H9 (cell line): ENCODE measurements around the gene COQ8B. TPM values are rescaled to one million over a fixed set of nuclear protein-coding genes. Genes with fewer than 3 reads are reported as not detected.
A peak's percentile ranks its signal among the peaks of the same experiment; 100 is the strongest.

Experiments
- DNase-seq: peaks from one replicate; pipeline ENCODE4 v3.0.0-alpha.2; 2017
- H2AFZ ChIP-seq: one replicate; pipeline ENCODE4 v1.6.1; 2013; ENCODE audit warnings: mild to moderate bottlenecking, low read length, control low read depth, moderate library complexity
- H2AK5ac ChIP-seq: 2 replicates; pipeline ENCODE4 v1.6.1; 2013; ENCODE audit warnings: low read length, control low read depth, mixed read lengths; ENCODE audit not compliant: insufficient read length
- H2BK120ac ChIP-seq: one replicate; pipeline ENCODE4 v1.6.1; 2013; ENCODE audit warnings: low read depth, mild to moderate bottlenecking, low read length, control low read depth, inconsistent platforms; ENCODE audit not compliant: poor library complexity, severe bottlenecking
- H2BK12ac ChIP-seq: 2 replicates; pipeline ENCODE4 v1.6.1; 2013; ENCODE audit warnings: low read length, control low read depth, mixed read lengths, low read depth; ENCODE audit not compliant: insufficient read length
- H2BK15ac ChIP-seq: 2 replicates; pipeline ENCODE4 v1.6.1; 2013; ENCODE audit warnings: low read depth, low read length, control low read depth
- H2BK20ac ChIP-seq: one replicate; pipeline ENCODE4 v1.6.1; 2013; ENCODE audit warnings: low read depth, mild to moderate bottlenecking, low read length, control low read depth, inconsistent platforms; ENCODE audit not compliant: poor library complexity, severe bottlenecking
- H2BK5ac ChIP-seq: 2 replicates; pipeline ENCODE4 v1.6.1; 2013; ENCODE audit warnings: low read length, control low read depth, mixed read lengths; ENCODE audit not compliant: insufficient read length
- H3K14ac ChIP-seq: 2 replicates; pipeline ENCODE4 v1.6.1; 2013; ENCODE audit warnings: low read length, control low read depth; ENCODE audit not compliant: insufficient read depth
- H3K18ac ChIP-seq: 2 replicates; pipeline ENCODE4 v1.6.1; 2013; ENCODE audit warnings: low read depth, mild to moderate bottlenecking, mixed read lengths, low read length, control low read depth; ENCODE audit not compliant: insufficient read length
- H3K23ac ChIP-seq: 2 replicates; pipeline ENCODE4 v1.6.1; 2013; ENCODE audit warnings: low read length, control low read depth, mixed read lengths, low read depth; ENCODE audit not compliant: insufficient read length
- H3K23me2 ChIP-seq: 2 replicates; pipeline ENCODE4 v1.6.1; 2013; ENCODE audit warnings: low read depth, mild to moderate bottlenecking, mixed read lengths, low read length, control low read depth; ENCODE audit not compliant: insufficient read length, poor library complexity, severe bottlenecking
- H3K27ac ChIP-seq: 2 replicates; pipeline ENCODE4 v1.5.1; 2013; ENCODE audit warnings: low read length, control low read depth, mixed read lengths, low read depth; ENCODE audit not compliant: insufficient read length
- H3K27me3 ChIP-seq: 2 replicates; pipeline ENCODE4 v1.6.1; 2013; ENCODE audit warnings: low read length, control low read depth, inconsistent platforms; ENCODE audit not compliant: insufficient read depth
- H3K4ac ChIP-seq: 2 replicates; pipeline ENCODE4 v1.6.1; 2013; ENCODE audit warnings: low read depth, mild to moderate bottlenecking, control low read depth, inconsistent platforms, low read length, moderate library complexity
- H3K4me1 ChIP-seq: 2 replicates; pipeline ENCODE4 v1.6.1; 2013; ENCODE audit warnings: low read length, control low read depth, inconsistent platforms; ENCODE audit not compliant: insufficient read depth
- H3K4me2 ChIP-seq: 2 replicates; pipeline ENCODE4 v1.6.1; 2013; ENCODE audit warnings: low read length, control low read depth, mixed read lengths; ENCODE audit not compliant: insufficient read length, insufficient read depth
- H3K56ac ChIP-seq: 2 replicates; pipeline ENCODE4 v1.6.1; 2013; ENCODE audit warnings: low read depth, mild to moderate bottlenecking, mixed read lengths, low read length, control low read depth; ENCODE audit not compliant: insufficient read length
- H3K79me1 ChIP-seq: 2 replicates; pipeline ENCODE4 v1.6.1; 2013; ENCODE audit warnings: low read depth, mild to moderate bottlenecking, moderate library complexity, low read length, control low read depth, inconsistent platforms; ENCODE audit not compliant: insufficient read depth, poor library complexity, severe bottlenecking
- H3K79me2 ChIP-seq: 2 replicates; pipeline ENCODE4 v1.6.1; 2013; ENCODE audit warnings: low read length, control low read depth, inconsistent platforms; ENCODE audit not compliant: insufficient read depth
- H3K9ac ChIP-seq: 2 replicates; pipeline ENCODE4 v1.6.1; 2013; ENCODE audit warnings: low read length, control low read depth, mixed read lengths; ENCODE audit not compliant: insufficient read length; ENCODE audit errors: extremely low read depth
- H3K9me3 ChIP-seq: one replicate; pipeline ENCODE4 v1.6.1; 2013; ENCODE audit warnings: low read depth, low read length, inconsistent platforms; ENCODE audit not compliant: control insufficient read depth
- H3T11ph ChIP-seq: one replicate; pipeline ENCODE4 v1.6.1; 2013; ENCODE audit warnings: mild to moderate bottlenecking, low read length, control low read depth, inconsistent platforms
- H4K20me1 ChIP-seq: one replicate; pipeline ENCODE4 v1.6.1; 2013; ENCODE audit not compliant: control insufficient read depth, insufficient read length, insufficient read depth
- H4K5ac ChIP-seq: 2 replicates; pipeline ENCODE4 v1.6.1; 2013; ENCODE audit warnings: low read depth, mild to moderate bottlenecking, mixed read lengths, low read length, control low read depth; ENCODE audit not compliant: insufficient read length
- H4K8ac ChIP-seq: replicated peaks from 2 replicates; pipeline ENCODE4 v1.6.1; 2013; ENCODE audit warnings: low read length, control low read depth, mixed read lengths, low read depth; ENCODE audit not compliant: insufficient read length
- H4K91ac ChIP-seq: 2 replicates; pipeline ENCODE4 v1.6.1; 2013; ENCODE audit warnings: low read depth, mild to moderate bottlenecking, moderate library complexity, mixed read lengths, low read length, control low read depth; ENCODE audit not compliant: insufficient read length
- H3K27ac Mint-ChIP-seq, 3 experiments: 2 replicates in 2 of 3; 3 replicates in 1 of 3; pipeline ENCODE4 v1.8.0; 2020 to 2021; ENCODE audit warnings: mixed read lengths in 3 of 3, mild to moderate bottlenecking in 1 of 3, moderate library complexity in 1 of 3
- H3K27me3 Mint-ChIP-seq: 2 replicates; pipeline ENCODE4 v1.8.0; 2021; ENCODE audit warnings: low read depth, mild to moderate bottlenecking, moderate library complexity, mixed read lengths
- H3K36me3 Mint-ChIP-seq, 3 experiments: 2 replicates in 2 of 3; 3 replicates in 1 of 3; pipeline ENCODE4 v1.8.0; 2020 to 2021; ENCODE audit warnings: low read depth in 3 of 3, mixed read lengths in 3 of 3; ENCODE audit not compliant: insufficient read depth in 1 of 3
- H3K4me1 Mint-ChIP-seq, 2 experiments: 2 replicates each; pipeline ENCODE4 v1.8.0; 2020; ENCODE audit warnings: mixed read lengths in 2 of 2
- H3K4me3 Mint-ChIP-seq, 2 experiments: 2 replicates in 1 of 2; 3 replicates in 1 of 2; pipeline ENCODE4 v1.8.0; 2020 to 2021; ENCODE audit warnings: mild to moderate bottlenecking in 2 of 2, mixed read lengths in 2 of 2, moderate library complexity in 1 of 2
- H3K9me3 Mint-ChIP-seq, 2 experiments: 2 replicates in 1 of 2; 3 replicates in 1 of 2; pipeline ENCODE4 v1.8.0; 2020; ENCODE audit warnings: mild to moderate bottlenecking in 2 of 2, mixed read lengths in 2 of 2, moderate library complexity in 1 of 2
- WGBS: extraction: QIAGEN DNeasy Blood & Tissue Kit; methylation state at CpG from one replicate; pipeline ENCODE4 v1.1.7; 2013; ENCODE audit warnings: missing lambda C conversion rate, low lambda C conversion rate, mixed read lengths; ENCODE audit not compliant: insufficient read length; ENCODE audit errors: extremely low coverage; 5-methylcytosine and 5-hydroxymethylcytosine counted together
- total RNA-seq: library from RNA; stranded (reverse); gene quantifications from 2 replicates; pipeline ENCODE4 v1.2.1, GENCODE V29; 2021
- TF ChIP-seq, protein P1 (sequence below): fragments of 200-600 bp; sonication (generic); conservative IDR thresholded peaks from 3 replicates; pipeline ENCODE4 v1.8.0; 2021; ENCODE audit warnings: antibody characterized with exemption, mild to moderate bottlenecking

The COQ8B gene
- total RNA-seq, 1 experiment from 2014 or later: 40.5 TPM

DNA sequence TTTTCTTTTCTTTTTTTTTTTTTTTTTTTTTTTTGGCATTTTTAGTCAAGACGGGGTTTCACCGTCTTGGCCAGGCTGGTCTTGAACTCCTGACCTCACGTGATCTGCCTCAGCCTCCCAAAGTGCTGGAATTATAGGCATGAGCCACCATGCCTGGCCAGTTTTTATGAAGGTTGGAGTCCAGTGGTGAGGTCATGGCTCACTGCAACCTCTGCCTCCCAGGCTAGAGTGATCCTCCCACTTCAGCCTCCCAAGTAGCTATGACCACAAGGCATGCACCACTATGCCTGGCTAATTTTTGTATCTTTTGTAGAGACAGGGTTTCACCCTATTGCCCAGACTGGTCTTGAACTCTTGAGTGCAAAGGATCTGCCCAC is 38.5 kb upstream of the COQ8B start:
- Histone ChIP-seq H4K20me1 (peaks cover 3% of the 10 kb centered on the region), H4K5ac (no peak overlapping the region), H3K4me1 (no peaks in the 10 kb centered on the region), H3K27me3 (no peaks in the 10 kb centered on the region; the same call in 1 of the 2 replicates), H3K79me1 (peaks cover 17% of the 10 kb centered on the region), H3K27ac (no peak overlapping the region), H3K4ac (no peak overlapping the region), H3K56ac (no peak overlapping the region), H3K23me2 (peaks cover under 1% of the 10 kb centered on the region), H3K9ac (no peak overlapping the region), H3T11ph (no peak overlapping the region), H2BK15ac (no peak overlapping the region), H2BK5ac (no peak overlapping the region), H3K79me2 (peaks cover 40% of the 10 kb centered on the region; the same call in 1 of the 2 replicates), H2BK20ac (no peak overlapping the region), H2AK5ac (no peak overlapping the region), H3K23ac (no peak overlapping the region), H3K14ac (no peak overlapping the region), H2AFZ (no peak overlapping the region), H2BK12ac (no peak overlapping the region), H4K8ac (no peak overlapping the region), H2BK120ac (no peak overlapping the region), H3K9me3 (no peaks in the 10 kb centered on the region), H3K18ac (no peak overlapping the region), H4K91ac (no peak overlapping the region), H3K4me2 (no peak overlapping the region)
- peaks cover 0 to under 1% of the 10 kb centered on the region in 2 experiments; a peak in 1 of 5 replicates for H3K9me3 Mint-ChIP-seq
- H3K27me3 Mint-ChIP-seq: no peaks in the 10 kb centered on the region; the same call in none of the 2 replicates
- no CpG with 5 or more reads among the region's 3 CpGs for WGBS
- 0 out of 5 replicates have a peak overlapping the region, but pooled peaks of 1 of the 2 experiments have one; percentile 10 for H3K4me3 Mint-ChIP-seq
- no peak overlapping the region; a peak in 1 of 7 replicates for H3K27ac Mint-ChIP-seq
- peaks cover 18 to 27% of the 10 kb centered on the region in 2 experiments for H3K4me1 Mint-ChIP-seq
- TF ChIP-seq, protein P1, sequence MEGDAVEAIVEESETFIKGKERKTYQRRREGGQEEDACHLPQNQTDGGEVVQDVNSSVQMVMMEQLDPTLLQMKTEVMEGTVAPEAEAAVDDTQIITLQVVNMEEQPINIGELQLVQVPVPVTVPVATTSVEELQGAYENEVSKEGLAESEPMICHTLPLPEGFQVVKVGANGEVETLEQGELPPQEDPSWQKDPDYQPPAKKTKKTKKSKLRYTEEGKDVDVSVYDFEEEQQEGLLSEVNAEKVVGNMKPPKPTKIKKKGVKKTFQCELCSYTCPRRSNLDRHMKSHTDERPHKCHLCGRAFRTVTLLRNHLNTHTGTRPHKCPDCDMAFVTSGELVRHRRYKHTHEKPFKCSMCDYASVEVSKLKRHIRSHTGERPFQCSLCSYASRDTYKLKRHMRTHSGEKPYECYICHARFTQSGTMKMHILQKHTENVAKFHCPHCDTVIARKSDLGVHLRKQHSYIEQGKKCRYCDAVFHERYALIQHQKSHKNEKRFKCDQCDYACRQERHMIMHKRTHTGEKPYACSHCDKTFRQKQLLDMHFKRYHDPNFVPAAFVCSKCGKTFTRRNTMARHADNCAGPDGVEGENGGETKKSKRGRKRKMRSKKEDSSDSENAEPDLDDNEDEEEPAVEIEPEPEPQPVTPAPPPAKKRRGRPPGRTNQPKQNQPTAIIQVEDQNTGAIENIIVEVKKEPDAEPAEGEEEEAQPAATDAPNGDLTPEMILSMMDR: no peak
- H3K36me3 Mint-ChIP-seq: peaks cover 61 to 83% (median 74%) of the 10 kb centered on the region in 3 experiments
- no peak for DNase-seq
